Neural cell (in vitro differentiated cells): ENCODE data around the gene STYXL1. TPM values are rescaled to one million over a fixed set of nuclear protein-coding genes. Genes with fewer than 3 reads are reported as not detected.

Source experiments
- H2AFZ ChIP-seq: fragments of 200-600, 300-800 bp; sonication (generic), shearing (Covaris generic); 2 replicates; pipeline ENCODE4 v1.6.0; 2014; ENCODE audit warnings: low read depth, mild to moderate bottlenecking, antibody characterized with exemption, low read length, moderate library complexity
- H3F3A ChIP-seq: fragments of 200-600 bp; shearing (Covaris generic); 2 replicates; pipeline ENCODE4 v1.6.1; 2016; ENCODE audit warnings: mild to moderate bottlenecking, moderate library complexity, mixed read lengths, antibody characterized with exemption, low read length; ENCODE audit not compliant: insufficient read depth, poor library complexity, severe bottlenecking
- H3K27ac ChIP-seq: fragments of 200-600, 300-800 bp; sonication (generic), shearing (Covaris generic); 2 replicates; pipeline ENCODE4 v1.5.1; 2014; ENCODE audit warnings: mild to moderate bottlenecking, low read length, moderate library complexity
- H3K27me3 ChIP-seq: fragments of 300-800, 200-600 bp; sonication (generic), shearing (Covaris generic); 2 replicates; pipeline ENCODE4 v1.6.0; 2014; ENCODE audit warnings: mild to moderate bottlenecking, low read depth, low read length, moderate library complexity; ENCODE audit not compliant: insufficient read depth
- H3K36me3 ChIP-seq: fragments of 300-800, 200-600 bp; sonication (generic), shearing (Covaris generic); 2 replicates; pipeline ENCODE4 v1.5.1; 2014; ENCODE audit warnings: mild to moderate bottlenecking, antibody characterized with exemption, low read length, moderate library complexity; ENCODE audit not compliant: insufficient read depth
- H3K4me2 ChIP-seq: fragments of 300-800, 200-600 bp; sonication (generic), shearing (Covaris generic); 2 replicates; pipeline ENCODE4 v1.6.0; 2014; ENCODE audit warnings: mild to moderate bottlenecking, low read length
- H3K4me3 ChIP-seq: fragments of 300-800, 200-600 bp; sonication (generic), shearing (Covaris generic); 2 replicates; pipeline ENCODE4 v1.5.1; 2014; ENCODE audit warnings: mild to moderate bottlenecking, low read length, moderate library complexity
- H3K79me2 ChIP-seq: fragments of 200-600 bp; shearing (Covaris generic); replicated peaks from 2 replicates; pipeline ENCODE4 v1.6.0; 2014; ENCODE audit warnings: mild to moderate bottlenecking, low read length, moderate library complexity; ENCODE audit not compliant: insufficient read depth
- H3K9ac ChIP-seq: fragments of 300-800, 200-600 bp; sonication (generic), shearing (Covaris generic); 2 replicates; pipeline ENCODE4 v1.6.1; 2016; ENCODE audit warnings: mild to moderate bottlenecking, low read length, mixed read lengths
- H3K9me2 ChIP-seq: fragments of 200-600 bp; shearing (Covaris generic); 2 replicates; pipeline ENCODE4 v1.6.1; 2016; ENCODE audit warnings: mild to moderate bottlenecking, low read length, mixed read lengths; ENCODE audit not compliant: insufficient read depth
- H3K9me3 ChIP-seq: fragments of 200-600, 300-800 bp; sonication (generic), shearing (Covaris generic); 2 replicates; pipeline ENCODE4 v1.6.1; 2016; ENCODE audit warnings: mild to moderate bottlenecking, mixed run types, low read length, moderate library complexity, mixed read lengths
- H4K20me1 ChIP-seq: fragments of 200-600 bp; shearing (Covaris generic); 2 replicates; pipeline ENCODE4 v1.6.1; 2016; ENCODE audit warnings: mild to moderate bottlenecking, mixed run types; ENCODE audit not compliant: insufficient read depth
- EP300 ChIP-seq: fragments of 450-650 bp; conservative IDR thresholded peaks from 2 replicates; pipeline ENCODE4 v1.6.1; 2014; ENCODE audit warnings: antibody characterized with exemption, mild to moderate bottlenecking, moderate library complexity; ENCODE audit not compliant: poor library complexity, severe bottlenecking
- EZH2 ChIP-seq: fragments of 200-600, 300-800 bp; shearing (Covaris generic), sonication (generic); IDR thresholded peaks from 2 replicates; pipeline ENCODE4 v1.6.1; 2014; ENCODE audit warnings: antibody characterized with exemption, low read length, borderline replicate concordance, mild to moderate bottlenecking; ENCODE audit not compliant: insufficient read depth, poor library complexity, severe bottlenecking
- MXI1 ChIP-seq: fragments of 450-650 bp; conservative IDR thresholded peaks from 2 replicates; pipeline ENCODE4 v1.6.1; 2014; ENCODE audit warnings: antibody characterized with exemption, mild to moderate bottlenecking; ENCODE audit not compliant: poor library complexity, severe bottlenecking
- POLR2AphosphoS5 ChIP-seq: IDR thresholded peaks from 2 replicates; pipeline ENCODE4 v1.6.1; 2012
- RAD21 ChIP-seq: fragments of 450-650 bp; conservative IDR thresholded peaks from 2 replicates; pipeline ENCODE4 v1.6.1; 2014; ENCODE audit warnings: antibody characterized with exemption, mild to moderate bottlenecking, moderate library complexity
- SMC3 ChIP-seq: fragments of 450-650 bp; conservative IDR thresholded peaks from 2 replicates; pipeline ENCODE4 v1.6.1; 2014; ENCODE audit warnings: antibody characterized with exemption, mild to moderate bottlenecking, moderate library complexity; ENCODE audit not compliant: poor library complexity
- TAF1 ChIP-seq: IDR thresholded peaks from 2 replicates; pipeline ENCODE4 v1.6.1; 2012; ENCODE audit warnings: low read depth
- polyA plus RNA-seq: library from polyadenylated mRNA; depleted of rRNA; stranded (reverse); fragments of >200 nt; gene quantifications from 2 replicates; pipeline ENCODE4 v1.2.3, GENCODE V29; 2014
- TF ChIP-seq, protein P1 (sequence below): fragments of 450-650 bp; IDR thresholded peaks from 2 replicates; pipeline ENCODE4 v1.5.1; 2014; ENCODE audit warnings: antibody characterized with exemption, mild to moderate bottlenecking, moderate library complexity; ENCODE audit not compliant: poor library complexity, severe bottlenecking
- TF ChIP-seq, protein P2 (sequence below): IDR thresholded peaks from 2 replicates; pipeline ENCODE4 v1.6.1; 2012; ENCODE audit warnings: borderline replicate concordance

The STYXL1 gene
- polyA plus RNA-seq, 1 donor from 2014 or later: 59.9 TPM

DNA sequence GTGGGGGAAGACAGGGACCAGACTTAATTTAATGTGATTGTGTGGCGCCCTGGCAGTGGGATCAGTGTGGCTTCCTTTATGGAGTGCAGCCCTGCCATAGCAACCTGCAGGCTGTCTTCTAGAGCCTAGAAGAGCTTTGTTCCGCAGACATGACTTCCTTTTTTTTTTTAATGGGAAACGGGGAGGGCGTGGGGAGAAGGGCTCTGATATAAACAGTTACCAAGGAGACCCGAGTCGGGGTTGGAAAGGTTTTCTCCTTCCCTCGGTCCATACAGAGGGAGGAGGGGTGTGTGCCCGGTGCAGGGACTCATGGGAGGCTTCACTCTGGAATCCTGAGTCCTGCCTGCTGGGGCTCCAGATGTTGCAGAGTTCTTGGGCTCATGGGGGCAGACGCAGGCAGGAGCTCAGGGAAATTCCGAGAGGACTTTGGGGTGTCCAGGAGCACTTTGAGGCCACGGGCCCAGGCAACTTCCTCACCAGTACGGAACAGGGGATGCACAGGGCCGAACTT is 80.3 kb downstream of the STYXL1 start:
- Histone ChIP-seq H3K27ac (no peak overlapping the region), H3K9me3 (no peaks in the 10 kb centered on the region), H3K4me2 (no peak overlapping the region), H3K9me2 (no peaks in the 10 kb centered on the region), H3K9ac (no peak overlapping the region), H3K79me2 (no peaks in the 10 kb centered on the region), H3K27me3 (no peaks in the 10 kb centered on the region), H3K36me3 (no peaks in the 10 kb centered on the region), H3F3A (no peaks in the 10 kb centered on the region), H4K20me1 (no peaks in the 10 kb centered on the region), H3K4me3 (no peak overlapping the region), H2AFZ (no peak overlapping the region)
- TF ChIP-seq POLR2AphosphoS5 (no peak), TAF1 (no peak)

DNA sequence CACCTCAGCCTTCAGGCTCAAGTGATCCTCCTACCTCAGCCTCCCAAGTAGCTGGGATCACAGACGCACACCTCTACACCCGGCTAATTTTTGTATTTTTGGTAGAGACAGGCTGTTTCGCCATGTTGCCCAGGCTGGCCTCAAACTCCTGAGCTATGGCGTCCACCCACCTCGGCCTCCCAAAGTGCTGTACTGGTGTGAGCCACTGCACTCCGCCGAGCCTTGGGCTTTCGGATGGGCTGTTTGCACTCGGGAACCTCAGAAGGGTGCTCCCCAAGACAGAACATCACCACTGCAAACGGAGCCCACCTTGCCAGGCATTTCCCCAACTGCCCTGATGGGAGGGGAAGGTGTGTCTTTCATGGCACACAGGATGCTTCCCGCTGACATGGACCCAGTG is 80.7 kb downstream of the STYXL1 start:
- Histone ChIP-seq H3K79me2 (no peaks in the 10 kb centered on the region), H3K4me3 (no peak overlapping the region), H3K4me2 (no peak overlapping the region), H3K9ac (no peak overlapping the region), H3F3A (no peaks in the 10 kb centered on the region), H3K9me3 (no peaks in the 10 kb centered on the region), H2AFZ (no peak overlapping the region), H3K27me3 (no peaks in the 10 kb centered on the region), H3K27ac (no peak overlapping the region), H3K9me2 (no peaks in the 10 kb centered on the region), H3K36me3 (no peaks in the 10 kb centered on the region), H4K20me1 (no peaks in the 10 kb centered on the region)
- TF ChIP-seq RAD21 (no peak), EZH2 (no peak), EP300 (no peak), SMC3 (no peak), MXI1 (no peak), POLR2AphosphoS5 (no peak), TAF1 (no peak)
- TF ChIP-seq, protein P1, sequence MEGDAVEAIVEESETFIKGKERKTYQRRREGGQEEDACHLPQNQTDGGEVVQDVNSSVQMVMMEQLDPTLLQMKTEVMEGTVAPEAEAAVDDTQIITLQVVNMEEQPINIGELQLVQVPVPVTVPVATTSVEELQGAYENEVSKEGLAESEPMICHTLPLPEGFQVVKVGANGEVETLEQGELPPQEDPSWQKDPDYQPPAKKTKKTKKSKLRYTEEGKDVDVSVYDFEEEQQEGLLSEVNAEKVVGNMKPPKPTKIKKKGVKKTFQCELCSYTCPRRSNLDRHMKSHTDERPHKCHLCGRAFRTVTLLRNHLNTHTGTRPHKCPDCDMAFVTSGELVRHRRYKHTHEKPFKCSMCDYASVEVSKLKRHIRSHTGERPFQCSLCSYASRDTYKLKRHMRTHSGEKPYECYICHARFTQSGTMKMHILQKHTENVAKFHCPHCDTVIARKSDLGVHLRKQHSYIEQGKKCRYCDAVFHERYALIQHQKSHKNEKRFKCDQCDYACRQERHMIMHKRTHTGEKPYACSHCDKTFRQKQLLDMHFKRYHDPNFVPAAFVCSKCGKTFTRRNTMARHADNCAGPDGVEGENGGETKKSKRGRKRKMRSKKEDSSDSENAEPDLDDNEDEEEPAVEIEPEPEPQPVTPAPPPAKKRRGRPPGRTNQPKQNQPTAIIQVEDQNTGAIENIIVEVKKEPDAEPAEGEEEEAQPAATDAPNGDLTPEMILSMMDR: no peak
- TF ChIP-seq, protein P2, sequence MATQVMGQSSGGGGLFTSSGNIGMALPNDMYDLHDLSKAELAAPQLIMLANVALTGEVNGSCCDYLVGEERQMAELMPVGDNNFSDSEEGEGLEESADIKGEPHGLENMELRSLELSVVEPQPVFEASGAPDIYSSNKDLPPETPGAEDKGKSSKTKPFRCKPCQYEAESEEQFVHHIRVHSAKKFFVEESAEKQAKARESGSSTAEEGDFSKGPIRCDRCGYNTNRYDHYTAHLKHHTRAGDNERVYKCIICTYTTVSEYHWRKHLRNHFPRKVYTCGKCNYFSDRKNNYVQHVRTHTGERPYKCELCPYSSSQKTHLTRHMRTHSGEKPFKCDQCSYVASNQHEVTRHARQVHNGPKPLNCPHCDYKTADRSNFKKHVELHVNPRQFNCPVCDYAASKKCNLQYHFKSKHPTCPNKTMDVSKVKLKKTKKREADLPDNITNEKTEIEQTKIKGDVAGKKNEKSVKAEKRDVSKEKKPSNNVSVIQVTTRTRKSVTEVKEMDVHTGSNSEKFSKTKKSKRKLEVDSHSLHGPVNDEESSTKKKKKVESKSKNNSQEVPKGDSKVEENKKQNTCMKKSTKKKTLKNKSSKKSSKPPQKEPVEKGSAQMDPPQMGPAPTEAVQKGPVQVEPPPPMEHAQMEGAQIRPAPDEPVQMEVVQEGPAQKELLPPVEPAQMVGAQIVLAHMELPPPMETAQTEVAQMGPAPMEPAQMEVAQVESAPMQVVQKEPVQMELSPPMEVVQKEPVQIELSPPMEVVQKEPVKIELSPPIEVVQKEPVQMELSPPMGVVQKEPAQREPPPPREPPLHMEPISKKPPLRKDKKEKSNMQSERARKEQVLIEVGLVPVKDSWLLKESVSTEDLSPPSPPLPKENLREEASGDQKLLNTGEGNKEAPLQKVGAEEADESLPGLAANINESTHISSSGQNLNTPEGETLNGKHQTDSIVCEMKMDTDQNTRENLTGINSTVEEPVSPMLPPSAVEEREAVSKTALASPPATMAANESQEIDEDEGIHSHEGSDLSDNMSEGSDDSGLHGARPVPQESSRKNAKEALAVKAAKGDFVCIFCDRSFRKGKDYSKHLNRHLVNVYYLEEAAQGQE: no peak
